ENCODE data around the gene NSMCE1.

Gene NSMCE1

DNA sequence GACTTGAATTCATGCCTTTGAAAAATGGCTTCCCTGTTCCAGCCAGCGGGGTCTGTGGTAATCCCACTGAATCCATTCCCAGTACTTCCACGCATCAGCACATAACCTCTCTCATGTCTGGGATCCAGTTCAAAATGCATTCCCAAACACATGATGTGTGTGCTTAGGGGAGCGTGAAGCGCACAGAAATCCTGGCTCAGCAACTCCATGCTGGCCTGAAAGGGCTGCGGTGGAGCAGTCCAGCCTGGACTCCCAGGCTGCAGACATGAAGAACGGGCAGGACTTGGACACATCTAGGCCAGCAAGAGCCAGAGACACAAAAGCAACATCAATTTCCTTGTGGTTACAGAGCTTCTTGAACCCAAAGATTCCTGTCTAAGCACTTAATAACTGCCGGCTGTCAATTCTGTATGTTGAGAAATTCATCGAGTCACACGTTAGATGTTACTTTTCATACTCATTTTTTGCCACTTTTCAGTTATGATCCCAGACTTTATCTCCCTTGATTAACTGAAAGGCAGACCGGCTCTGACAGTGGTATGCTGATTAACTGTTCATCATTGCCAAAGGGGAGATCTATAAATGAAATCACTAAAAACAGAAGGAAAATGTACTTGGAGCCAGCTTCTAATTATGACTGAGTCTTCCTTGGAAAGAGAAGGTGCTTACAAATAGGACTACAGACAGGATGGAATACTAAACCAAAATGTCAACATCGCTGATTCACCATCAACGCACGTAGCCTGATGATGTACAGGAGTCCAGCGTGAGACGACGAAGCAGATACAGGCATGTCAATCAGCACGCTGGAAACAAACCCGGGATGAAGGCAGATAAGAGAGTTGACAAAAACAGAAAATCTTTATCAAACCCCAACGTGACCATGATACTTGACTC, 23.0 kb downstream of the NSMCE1 start:
- in situ Hi-C loops (cut with HindIII; ENCODE audit: low sequenced_read_pairs) = no loop called here

DNA sequence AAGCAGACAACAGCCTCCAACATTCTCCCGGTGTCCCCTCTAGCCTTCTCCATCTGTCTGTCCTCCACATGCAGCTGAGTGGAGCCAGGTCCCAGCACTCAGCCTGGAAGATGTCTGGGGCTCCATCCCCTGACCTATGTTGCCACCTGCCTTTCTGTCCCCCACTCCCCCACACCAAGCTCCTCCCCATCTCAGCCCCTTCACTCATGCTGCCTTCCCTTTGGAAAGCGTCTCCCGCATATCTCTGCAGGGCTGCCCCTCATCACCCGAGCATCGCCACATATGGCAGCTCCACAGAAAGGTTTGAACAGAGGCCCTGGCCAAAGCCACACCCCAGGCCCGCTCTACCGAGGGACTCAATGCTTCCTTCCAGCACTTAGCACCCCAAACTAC, 24.2 kb downstream of the NSMCE1 start:
- in situ Hi-C loops (cut with HindIII; ENCODE audit: low sequenced_read_pairs) = no loop called here

DNA sequence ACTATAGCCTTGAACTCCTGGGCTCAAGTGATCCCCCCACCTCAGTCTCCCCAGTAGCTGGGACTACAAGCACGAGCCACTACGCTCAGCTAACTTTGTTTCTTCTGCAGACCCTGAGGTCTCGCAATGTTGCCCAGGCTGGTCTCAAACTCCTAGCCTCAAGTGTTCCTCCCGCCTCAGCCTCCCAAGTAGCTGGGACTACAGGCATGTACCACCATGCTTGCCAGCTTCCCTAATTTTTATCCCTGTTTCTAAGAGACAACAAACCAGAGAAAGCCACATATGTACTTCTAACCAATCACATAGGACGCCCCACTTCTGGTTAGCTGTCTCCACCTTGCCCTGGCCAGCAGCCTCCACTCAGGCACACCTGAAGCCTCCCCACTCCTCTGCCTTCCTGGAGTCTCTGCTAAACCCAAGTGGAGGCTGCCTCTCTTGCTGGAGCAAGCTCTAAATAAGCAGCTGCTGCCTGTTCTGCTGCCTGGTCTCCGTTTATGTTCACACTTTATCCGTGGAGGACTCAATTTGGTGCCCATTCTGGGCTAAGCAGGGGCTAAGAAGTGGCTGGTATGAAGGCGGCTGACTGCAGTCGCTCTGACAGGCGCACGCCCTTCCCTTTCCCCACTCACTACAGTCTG, 24.7 kb downstream of the NSMCE1 start:
- in situ Hi-C loops (cut with HindIII; ENCODE audit: low sequenced_read_pairs) = no loop called here

DNA sequence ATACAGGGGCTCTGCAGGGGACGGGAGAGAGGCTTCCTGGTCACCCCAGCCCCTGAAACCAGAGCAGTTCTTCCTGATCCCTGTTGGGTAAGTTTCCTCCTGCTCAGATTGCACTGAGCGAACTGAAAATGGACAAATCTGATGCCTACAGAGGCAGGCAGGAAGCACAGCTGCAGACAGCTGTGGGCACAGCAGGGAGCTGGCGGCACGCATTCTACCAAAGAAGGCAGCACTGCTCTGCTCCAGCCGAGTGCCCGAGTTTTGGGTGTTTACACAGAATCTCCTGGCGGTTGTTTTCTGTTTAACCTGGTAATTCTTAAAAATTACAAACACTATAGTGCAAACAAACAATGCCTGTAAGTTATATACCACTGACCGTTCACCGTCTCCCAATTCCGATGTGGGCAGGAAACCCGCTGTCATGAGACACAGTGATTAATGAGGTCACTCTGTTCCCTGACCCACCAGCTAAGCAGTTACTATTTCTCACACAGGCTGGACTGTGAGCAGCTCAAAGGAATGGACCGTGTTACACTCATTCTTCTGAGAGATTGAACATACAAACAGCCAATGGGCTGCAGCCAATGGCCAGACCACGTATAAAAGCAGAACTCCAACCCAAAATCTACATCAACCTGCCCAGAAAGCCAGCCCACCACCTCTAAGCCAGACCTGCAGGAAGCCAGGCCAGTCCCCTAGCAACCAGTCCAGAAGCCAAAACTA, 25.5 kb downstream of the NSMCE1 start:
- in situ Hi-C loops (cut with HindIII; ENCODE audit: low sequenced_read_pairs) = no loop called here

DNA sequence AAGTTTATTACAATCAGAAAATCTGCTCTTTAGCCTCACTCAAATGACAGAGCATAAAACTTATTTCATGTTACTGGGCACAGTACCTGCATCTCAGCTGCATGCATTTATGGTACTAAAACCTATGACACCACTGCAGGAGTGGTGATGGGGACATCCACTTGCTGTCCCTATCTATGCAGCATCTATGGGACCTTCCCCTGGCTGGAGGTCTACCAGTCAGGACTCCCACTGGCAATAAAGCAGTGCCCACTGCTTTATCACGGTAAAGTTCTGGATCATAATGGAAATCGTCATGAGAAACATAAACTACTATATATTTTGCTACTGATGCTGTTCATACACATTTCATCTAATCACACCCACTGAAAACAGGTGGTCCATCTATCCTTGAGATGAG, 26.2 kb downstream of the NSMCE1 start:
- in situ Hi-C loops (cut with HindIII; ENCODE audit: low sequenced_read_pairs) = no loop called here

DNA sequence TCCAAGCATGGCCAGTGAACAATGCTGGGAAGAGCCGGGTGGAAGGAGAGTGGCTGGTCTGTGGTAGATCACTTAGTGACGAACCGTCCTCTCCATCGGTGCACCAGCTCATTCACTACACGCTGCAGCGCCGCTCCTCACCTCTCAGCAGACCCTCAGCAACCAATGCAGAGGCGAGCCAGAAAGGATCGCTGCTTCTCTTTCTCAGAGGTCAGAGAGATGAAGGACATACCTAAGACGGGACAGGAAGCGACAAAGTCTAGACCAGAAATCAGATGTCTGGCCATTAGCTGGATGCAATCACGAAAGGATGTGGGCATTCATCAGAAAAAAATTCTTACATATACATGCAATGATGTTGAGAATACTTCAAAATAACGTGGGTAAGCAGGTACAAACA, 26.9 kb downstream of the NSMCE1 start:
- in situ Hi-C loops (cut with HindIII; ENCODE audit: low sequenced_read_pairs) = no loop called here

DNA sequence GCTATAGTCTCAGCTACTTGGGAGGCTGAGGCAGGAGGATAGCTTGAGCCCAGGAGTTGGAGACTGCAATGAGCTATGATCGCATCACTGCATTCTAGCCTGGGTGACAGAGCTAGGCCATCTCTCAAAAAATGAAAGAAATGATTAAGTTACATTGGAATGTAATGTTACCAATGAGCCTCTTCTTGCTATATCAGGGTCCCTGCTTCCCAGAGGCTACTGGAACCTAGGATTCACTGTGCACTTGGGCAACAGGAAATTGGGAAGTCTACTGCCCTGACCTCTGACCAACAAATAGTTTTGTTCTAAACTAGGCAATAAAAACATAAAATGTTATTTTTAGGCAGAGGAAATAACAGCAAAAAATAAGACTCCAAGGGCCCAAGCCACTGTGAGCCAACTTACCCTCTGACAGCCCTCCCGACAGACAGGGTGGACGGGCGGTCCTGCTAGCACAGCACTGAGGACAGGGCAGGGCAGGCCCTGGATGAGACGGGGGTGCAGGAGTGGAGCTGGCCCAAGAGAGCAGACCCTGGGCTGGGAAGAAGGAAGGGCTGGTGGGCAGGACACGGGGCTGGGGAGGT, 27.5 kb downstream of the NSMCE1 start:
- in situ Hi-C loops (cut with HindIII; ENCODE audit: low sequenced_read_pairs) = no loop called here

DNA sequence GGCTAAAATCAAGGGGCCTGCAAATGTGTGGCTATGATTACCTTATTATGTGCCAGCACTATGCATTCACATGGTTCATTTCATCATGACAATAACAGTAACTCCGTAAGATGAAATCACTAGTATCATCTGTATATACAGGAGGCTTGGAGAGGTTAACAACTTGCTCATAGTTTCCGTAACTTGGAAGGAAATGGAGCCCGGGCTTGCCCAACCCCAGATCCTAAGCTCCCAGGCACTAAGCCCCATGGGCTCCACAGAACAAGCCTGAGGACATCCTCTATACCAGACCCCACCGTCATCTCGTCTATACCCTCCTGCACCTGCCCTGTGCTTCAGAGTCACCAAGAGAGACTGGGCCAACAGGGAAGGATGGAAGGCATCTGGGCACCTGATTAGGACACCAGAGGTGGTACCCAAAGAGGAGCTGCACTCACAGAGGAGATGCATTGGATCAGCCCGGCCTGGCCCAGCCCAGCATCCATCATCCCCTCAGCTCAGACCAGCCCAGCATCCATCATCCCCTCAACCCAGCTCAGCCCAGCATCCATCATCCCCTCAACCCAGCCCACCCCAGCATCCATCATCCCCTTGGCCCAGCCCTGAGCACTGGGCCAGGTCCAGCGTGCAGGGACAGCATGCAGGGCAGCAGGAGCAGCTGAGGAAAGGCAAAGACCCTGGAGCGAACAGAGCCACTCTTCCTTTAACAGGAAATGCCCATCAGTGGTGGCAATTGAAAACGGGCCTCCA, 28.5 kb downstream of the NSMCE1 start:
- in situ Hi-C loops (cut with HindIII; ENCODE audit: low sequenced_read_pairs) = no loop called here

DNA sequence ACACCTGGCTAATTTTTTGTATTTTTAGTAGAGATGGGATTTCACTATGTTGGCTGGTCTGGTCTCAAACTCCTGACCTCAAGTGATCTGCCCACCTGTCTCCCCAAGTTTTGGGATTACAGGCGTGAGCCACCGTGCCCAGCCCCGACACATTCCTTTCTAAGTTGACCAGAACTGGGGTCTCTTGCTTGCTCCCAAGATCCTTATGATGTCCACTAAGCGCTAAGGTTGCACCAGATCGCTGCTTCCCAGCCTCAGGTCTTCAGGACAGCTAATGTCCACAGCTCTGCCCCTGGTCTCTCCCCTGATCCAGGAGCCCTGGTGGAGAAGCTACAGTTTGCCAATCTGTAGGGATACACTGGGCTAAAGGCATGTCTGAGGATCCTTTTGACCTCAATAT, 29.5 kb downstream of the NSMCE1 start:
- in situ Hi-C loops (cut with HindIII; ENCODE audit: low sequenced_read_pairs) = no loop called here

DNA sequence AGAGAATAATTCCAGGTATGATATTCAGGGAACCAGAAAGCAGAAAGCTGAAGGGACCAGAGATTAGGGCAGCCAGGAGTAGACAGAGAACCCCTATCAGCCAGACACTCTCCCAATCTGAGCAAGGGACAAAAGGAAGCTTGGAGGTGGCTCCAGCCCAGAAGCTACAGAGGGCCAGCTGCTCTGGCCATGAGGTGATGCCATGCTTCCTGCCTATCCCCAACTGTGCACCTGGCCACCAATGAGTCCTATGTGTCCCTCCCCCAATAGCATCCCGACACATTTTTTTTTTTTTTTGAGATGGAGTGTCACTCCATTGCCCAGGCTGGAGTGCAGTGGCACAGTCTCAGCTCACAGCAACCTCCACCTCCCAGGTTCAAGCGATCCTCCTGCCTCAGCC, 30.0 kb downstream of the NSMCE1 start:
- in situ Hi-C loops (cut with HindIII; ENCODE audit: low sequenced_read_pairs) = no loop called here

DNA sequence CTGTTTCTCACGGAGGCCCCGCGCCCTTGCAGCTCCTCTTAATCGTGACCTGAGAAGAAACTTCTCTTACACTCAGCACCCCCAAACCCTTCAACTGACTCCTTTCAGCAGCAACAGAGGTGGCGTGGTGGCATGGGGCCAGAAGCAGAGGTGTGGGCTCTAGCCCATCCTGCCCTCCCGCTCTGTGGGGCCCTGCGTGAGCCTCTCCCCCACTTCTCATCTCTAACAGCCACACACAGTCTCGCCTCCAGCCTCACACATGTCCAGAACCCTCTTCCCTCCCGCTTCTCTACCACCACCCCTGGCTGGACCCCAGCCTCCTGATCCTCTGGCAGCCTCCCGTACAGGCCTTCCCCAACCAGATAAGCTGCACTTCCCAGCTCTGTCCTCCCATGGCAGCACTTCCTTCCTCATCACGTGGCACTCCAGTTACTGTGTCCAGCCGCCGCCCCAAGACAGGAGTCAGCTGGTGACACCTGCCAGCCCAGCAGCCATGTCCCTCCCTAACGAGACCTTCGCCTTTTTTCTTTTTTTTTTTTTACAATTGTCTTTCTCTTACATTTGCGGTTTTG, 30.5 kb downstream of the NSMCE1 start:
- in situ Hi-C loops (cut with HindIII; ENCODE audit: low sequenced_read_pairs) = no loop called here

DNA sequence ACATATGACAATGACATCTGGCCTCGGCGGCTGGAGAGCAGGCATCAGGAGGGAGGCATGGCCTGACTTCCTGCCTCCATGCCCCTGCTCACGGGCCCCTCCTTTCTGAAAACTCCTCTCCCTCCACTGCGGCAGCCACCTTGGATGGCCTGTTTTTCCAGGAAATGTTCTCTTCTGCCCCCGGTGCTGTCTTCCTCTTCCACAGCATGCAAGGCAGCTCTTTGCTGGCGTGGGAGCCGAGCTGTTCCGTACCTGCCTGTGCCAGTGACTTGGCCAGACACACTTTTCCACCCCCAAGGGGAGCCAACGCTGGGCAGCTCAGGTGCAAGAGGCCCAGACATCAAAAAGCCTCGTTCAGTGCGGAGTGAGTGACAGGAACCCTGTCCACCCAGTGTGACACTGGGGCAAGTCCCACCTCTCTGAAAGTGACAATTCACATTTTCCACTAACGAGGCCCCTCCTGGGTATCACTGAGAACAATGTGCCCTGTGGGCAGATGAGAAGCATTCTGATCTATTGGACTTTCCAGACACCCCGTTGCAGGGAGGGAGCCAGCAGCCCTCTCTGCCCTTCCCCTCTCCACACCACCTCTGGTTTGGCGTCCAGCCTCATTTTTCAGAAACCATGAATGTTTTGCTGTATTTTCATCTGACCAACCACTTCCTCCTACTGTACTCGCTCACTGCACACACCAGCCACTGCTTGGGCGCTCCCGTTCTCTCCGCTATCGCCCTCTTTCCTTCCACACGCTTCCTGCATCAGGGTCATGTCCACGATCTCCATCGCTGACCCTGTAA, 31.2 kb downstream of the NSMCE1 start:
- in situ Hi-C loops (cut with HindIII; ENCODE audit: low sequenced_read_pairs) = no loop called here

DNA sequence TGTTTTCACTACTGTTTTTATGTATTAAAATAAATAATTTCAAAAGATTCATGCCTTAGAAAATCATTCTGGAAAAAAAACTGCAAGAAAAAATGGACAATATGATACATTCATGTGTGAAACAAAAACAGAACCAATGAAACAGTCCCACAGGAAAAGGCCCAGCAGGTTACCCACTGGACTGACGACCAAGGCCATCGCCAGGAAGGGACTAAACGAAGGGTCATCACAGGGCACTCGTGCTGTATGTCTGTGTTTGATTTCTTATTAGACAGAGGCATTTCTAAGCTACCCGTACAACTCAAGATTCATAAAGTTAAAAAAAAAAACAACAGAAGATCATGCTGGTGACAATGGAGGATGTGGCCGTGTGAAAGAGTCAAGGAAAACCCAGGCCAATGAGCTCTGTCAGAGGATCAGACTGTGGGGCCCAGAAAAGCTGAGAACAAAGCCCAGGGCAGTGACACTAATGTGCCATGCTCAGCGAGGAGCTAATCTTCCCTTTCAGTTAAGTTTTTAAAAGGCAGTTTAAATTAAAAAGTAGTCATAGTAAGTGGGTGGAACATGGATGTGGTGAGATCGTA, 31.8 kb downstream of the NSMCE1 start:
- in situ Hi-C loops (cut with HindIII; ENCODE audit: low sequenced_read_pairs) = no loop called here

DNA sequence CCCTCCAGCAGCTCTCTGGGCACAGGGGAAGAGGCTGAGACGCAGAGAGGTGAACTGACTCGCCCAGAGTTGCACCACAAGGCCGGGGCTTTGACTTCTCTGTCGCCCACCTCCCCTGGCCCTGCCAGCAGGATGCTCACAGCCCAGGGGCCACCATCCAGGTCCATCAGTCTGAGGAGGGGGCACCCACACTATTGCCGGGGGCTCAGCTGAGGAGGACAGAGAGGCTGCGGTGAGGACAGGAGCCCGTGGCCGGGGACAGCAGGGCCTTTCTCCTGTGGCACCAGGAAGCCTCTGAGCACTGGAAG, 32.7 kb downstream of the NSMCE1 start:
- in situ Hi-C loops (cut with HindIII; ENCODE audit: low sequenced_read_pairs) = no loop called here

DNA sequence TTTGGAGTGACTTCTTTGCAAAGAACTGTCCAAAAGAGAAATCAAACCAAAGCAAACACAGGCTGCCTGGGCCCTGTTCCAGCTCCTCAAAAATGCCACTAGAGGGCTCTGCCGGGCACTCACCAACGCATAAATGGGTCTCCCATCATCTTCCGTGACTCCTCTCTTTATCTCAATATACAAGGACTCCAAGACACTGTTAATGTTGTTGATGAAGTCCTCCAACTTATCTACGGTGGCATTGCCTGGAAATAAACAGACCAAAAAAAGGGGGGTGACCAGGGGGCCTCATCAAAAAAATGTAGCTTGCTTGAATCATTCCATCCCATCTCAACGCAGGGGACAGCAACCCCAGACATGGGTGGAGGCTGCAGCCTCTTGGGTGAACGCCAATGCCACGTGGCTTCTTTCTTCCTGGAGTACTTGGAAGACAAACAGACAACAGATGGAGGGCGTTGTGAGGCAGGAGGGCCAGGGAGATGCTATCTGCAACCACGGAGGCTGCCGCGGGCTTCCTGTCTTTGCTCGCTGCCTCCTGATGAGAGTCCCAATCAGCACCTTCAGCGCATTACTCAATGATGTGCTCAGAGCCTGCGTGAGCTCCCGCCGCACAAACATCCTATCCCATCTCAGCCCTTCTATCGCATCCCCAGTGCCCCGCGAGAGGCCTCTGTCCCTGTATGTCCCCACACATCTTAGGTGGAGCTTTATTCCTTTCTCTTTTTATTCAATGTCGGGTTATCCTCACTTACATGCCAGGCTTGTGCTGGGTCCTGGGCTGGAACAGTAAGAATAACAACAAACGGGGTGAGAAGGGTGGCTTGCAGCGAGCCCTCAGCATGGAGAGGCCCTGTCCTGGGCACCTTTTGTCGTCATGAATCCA, 33.3 kb downstream of the NSMCE1 start:
- in situ Hi-C loops (cut with HindIII; ENCODE audit: low sequenced_read_pairs) = no loop called here

DNA sequence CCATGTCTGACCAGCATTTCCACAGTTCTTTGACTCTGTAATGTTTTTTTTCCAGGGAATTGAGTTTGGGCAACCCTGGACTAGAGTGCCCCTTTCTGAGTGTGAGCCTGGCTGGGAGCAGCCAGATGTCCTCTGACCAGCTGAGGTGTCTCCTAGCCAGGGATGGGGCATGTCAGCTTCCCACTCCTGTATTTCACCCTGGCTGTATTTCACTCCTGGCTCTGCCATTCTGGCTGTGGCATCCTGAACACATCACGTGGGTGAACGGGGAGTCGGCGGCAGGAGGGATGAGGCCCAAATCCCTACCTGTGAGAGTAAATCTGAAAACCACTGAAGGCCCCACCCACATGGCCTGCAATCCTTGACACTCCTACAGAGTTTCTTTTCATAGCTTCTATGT, 34.0 kb downstream of the NSMCE1 start:
- in situ Hi-C loops (cut with HindIII; ENCODE audit: low sequenced_read_pairs) = no loop called here

DNA sequence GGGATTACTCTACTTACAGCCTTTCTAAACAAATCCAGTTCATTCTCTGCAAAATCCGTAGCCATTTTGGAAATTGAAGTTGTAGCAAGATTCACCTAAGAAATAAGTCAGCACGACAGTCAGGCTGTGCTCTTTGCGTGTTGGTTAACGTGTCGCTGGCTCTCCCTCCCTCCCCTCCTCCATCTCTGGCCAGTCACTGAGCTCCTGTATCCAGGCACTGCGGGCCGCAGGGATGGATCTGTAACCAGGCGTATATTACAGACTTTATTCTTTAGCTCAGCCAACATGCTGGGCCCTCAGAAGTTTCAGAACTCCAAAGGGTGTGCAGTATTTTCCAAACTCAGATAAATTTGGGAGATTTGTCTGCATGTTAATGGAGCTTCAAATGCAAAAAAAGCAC, 34.4 kb downstream of the NSMCE1 start:
- in situ Hi-C loops (cut with HindIII; ENCODE audit: low sequenced_read_pairs) = no loop called here

DNA sequence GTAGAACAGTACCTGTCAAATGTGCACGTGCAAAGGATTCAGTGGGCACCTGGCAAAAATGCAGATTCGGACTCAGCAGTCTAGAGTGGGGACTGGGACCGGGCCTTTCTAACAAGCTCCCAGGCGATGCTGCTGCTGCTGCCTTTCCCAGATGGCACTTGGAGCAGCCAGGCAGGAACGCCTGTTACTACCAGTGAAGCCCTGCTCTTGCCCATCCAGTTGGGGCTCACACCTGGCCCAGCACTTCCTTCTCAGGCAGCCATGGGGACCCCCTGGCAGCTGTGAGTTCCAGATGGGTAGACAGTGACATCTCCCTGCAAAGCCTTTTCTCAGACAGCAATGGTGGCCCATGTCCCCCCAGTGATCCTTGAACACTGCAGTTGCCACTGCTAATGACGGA, 34.8 kb downstream of the NSMCE1 start:
- in situ Hi-C loops (cut with HindIII; ENCODE audit: low sequenced_read_pairs) = no loop called here
